Uterus (tissue), 2 donors: ENCODE results near the gene CCDC127.
"Not testable (repeated sequence)": the region's sequence is repeated elsewhere in the genome, so short reads cannot be mapped to it uniquely, and the experiment has no call there.

Experiments used
- POLR2A ChIP-seq, 2 donors: fragments of 450-650 bp; IDR thresholded peaks; one replicate each; pipeline ENCODE4 v1.6.1; 2016; ENCODE audit warnings: antibody characterized with exemption in 2 of 2, mild to moderate bottlenecking in 1 of 2, moderate library complexity in 1 of 2
- TF ChIP-seq, protein P1 (sequence below), 4 experiments: fragments of 200-600 bp in 2 of 4; fragments of 450-650 bp in 2 of 4; sonication (generic) in 2 of 4; IDR thresholded peaks; one replicate each; pipeline ENCODE4 v1.5.1; 2016 to 2019; ENCODE audit warnings: antibody characterized with exemption in 4 of 4, mild to moderate bottlenecking in 2 of 4, moderate library complexity in 1 of 4

DNA sequence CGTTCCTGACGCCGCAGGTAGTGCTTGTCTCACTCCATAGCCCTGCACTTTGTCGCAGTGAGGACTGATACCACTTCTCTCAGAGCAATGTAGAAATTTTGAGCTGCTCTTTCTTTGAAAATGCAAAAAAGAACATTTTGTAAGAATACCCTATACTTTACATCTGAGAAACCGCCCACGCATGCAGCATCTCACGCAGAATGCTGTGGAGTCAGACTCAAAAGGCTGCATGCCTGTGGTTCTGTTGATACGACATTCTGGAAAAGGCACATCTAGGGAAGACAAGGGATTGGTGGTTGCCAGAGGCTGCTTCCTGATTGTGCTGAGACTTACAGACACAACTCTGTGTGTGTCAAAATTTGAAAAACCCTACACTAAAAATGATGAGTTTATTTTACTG is 20.0 kb upstream of the CCDC127 start:
- TF ChIP-seq, protein P1, sequence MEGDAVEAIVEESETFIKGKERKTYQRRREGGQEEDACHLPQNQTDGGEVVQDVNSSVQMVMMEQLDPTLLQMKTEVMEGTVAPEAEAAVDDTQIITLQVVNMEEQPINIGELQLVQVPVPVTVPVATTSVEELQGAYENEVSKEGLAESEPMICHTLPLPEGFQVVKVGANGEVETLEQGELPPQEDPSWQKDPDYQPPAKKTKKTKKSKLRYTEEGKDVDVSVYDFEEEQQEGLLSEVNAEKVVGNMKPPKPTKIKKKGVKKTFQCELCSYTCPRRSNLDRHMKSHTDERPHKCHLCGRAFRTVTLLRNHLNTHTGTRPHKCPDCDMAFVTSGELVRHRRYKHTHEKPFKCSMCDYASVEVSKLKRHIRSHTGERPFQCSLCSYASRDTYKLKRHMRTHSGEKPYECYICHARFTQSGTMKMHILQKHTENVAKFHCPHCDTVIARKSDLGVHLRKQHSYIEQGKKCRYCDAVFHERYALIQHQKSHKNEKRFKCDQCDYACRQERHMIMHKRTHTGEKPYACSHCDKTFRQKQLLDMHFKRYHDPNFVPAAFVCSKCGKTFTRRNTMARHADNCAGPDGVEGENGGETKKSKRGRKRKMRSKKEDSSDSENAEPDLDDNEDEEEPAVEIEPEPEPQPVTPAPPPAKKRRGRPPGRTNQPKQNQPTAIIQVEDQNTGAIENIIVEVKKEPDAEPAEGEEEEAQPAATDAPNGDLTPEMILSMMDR (IDR thresholded peaks at IDR 0.05): not testable (repeated sequence)
- TF ChIP-seq POLR2A (IDR thresholded peaks at IDR 0.05): not testable (repeated sequence)
